GM12864 (cell line): ENCODE results near the gene IGSF3.

Experiments
- DNase-seq: peaks from one replicate; pipeline ENCODE4 v3.0.0-alpha.2; 2011; ENCODE audit warnings: low read depth
- H3K4me3 ChIP-seq: 2 replicates; pipeline ENCODE4 v1.5.1; 2011; ENCODE audit warnings: mild to moderate bottlenecking, low read depth, low read length, control low read depth
- TF ChIP-seq, protein P1 (sequence below): IDR thresholded peaks from 2 replicates; pipeline ENCODE4 v1.5.1; 2011; ENCODE audit warnings: low read depth, mild to moderate bottlenecking, moderate library complexity, low read length, control low read depth, inconsistent platforms; ENCODE audit errors: missing control alignments

The IGSF3 gene

DNA sequence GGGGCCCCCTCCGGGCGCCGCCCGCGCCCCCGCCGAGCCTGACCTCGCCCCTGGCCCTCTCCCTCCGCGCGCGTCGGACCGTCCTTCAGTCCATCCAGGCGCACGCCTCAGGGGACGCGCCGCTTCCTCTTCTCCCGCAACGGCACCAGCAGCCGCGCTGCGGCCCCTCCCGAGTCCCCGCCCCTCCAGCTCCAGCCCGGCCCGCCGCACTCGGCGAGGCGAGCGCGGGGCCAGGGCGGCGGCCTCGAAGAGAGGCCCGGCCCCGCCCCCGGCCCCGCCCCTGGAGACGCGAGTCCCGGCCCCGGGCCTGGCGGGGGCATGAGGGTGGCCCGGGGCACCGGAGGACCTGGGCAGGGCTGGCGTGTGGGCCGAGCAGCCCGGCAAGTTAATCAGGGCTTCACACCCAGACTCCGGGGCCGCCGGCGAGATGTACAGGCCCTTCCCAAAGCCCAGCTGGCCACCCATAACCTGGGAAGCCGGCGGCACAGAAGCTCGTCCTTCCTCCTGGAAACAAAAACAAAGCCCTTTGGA, at the start of gene IGSF3:
TSS of gene IGSF3 (minus strand) at position 159 of the 531 bp plus-strand sequence. CDS start 1,407 bp downstream, outside the sequence.
- TF ChIP-seq, protein P1, sequence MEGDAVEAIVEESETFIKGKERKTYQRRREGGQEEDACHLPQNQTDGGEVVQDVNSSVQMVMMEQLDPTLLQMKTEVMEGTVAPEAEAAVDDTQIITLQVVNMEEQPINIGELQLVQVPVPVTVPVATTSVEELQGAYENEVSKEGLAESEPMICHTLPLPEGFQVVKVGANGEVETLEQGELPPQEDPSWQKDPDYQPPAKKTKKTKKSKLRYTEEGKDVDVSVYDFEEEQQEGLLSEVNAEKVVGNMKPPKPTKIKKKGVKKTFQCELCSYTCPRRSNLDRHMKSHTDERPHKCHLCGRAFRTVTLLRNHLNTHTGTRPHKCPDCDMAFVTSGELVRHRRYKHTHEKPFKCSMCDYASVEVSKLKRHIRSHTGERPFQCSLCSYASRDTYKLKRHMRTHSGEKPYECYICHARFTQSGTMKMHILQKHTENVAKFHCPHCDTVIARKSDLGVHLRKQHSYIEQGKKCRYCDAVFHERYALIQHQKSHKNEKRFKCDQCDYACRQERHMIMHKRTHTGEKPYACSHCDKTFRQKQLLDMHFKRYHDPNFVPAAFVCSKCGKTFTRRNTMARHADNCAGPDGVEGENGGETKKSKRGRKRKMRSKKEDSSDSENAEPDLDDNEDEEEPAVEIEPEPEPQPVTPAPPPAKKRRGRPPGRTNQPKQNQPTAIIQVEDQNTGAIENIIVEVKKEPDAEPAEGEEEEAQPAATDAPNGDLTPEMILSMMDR = no peak
- H3K4me3 ChIP-seq = peak within 1 kb of the TSS; percentile 58
- no peak for DNase-seq

DNA sequence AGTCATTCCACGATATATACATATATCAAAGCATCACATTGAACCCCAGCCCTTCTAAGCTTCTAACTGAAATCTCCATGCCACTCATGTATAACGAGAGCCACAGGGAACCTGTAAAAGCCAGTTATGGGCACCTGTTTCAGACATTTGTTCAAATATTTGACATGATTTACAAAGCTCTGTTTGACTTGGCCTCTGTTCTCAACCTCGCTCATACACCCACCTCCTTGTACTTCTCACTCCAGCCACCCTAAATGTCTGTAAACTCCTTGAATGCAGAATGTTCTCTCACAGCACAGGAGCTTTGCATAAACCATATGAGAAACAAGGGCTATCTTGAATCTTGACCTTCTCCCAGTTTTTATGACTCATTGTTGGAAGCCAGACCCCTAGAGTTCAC, 49.8 kb upstream of the IGSF3 start:
- TF ChIP-seq, protein P1 = no peak
- no peak for DNase-seq
- H3K4me3 ChIP-seq = no peak overlapping the region

DNA sequence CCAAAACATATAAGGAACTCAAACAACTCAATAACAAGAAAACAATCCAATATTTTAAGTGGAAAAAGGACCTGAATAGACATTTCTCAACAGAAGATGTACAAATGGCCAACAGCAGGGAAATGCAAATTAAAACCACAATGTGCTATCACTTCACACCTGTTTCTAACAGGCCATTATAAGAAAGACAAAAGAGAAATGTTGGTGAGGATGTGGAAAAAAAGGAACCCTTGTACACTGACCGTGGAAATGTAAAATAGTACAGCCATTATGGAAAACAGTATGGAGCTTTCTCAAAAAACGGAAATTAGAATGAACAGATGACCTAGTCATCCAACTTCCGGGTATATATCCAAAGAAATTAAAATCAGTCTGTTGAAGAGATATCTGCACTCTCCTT, 48.9 kb upstream of the IGSF3 start:
- no peak overlapping the region for H3K4me3 ChIP-seq
- DNase-seq = no peak

DNA sequence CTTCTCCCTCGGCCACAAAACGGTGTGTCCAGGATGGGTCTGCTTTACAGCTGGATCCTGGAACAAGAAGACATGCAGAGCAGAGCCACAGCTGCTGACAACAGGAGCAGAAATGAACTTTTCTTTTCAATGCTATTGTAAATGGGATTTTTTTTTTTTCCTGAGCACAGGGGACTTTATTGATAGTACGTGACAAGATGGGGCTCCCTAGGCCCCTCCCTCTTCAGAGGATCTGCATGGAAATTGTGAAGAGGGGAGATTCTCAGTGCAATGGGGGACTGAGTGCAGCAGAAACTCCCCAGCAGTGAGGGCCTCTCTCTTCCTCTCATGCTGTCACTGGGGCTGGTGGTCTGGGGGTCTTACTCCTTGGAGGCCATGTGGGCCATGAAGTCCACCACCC, 45.9 kb upstream of the IGSF3 start:
- no peak for DNase-seq
- H3K4me3 ChIP-seq = no peak overlapping the region
- TF ChIP-seq, protein P1 = no peak

More for the DNA sequence above, 48.9 kb upstream of the IGSF3 start:
- TF ChIP-seq, protein P1 = no peak

DNA sequence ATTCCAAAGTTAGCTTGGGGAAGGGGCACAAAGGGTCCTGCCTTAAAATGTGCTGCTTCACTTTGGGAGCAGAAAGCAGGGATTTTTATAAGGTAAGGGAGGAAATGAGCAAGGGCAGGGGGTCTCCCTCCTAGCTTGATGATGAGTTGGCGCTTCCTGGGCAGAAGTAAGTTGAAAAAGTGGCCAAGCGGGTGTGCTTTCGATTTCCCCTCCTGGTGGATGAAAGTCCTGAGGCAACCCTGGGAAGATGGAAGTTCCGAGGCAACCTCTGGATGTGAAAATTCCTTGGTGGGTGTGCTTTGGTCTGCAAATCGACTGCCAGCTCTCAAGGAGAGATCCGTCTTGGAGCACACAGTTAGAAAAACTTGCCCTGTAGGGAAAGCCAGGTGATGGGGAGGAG, 45.0 kb upstream of the IGSF3 start:
- TF ChIP-seq, protein P1 = no peak
- H3K4me3 ChIP-seq = no peak overlapping the region
- no peak for DNase-seq

DNA sequence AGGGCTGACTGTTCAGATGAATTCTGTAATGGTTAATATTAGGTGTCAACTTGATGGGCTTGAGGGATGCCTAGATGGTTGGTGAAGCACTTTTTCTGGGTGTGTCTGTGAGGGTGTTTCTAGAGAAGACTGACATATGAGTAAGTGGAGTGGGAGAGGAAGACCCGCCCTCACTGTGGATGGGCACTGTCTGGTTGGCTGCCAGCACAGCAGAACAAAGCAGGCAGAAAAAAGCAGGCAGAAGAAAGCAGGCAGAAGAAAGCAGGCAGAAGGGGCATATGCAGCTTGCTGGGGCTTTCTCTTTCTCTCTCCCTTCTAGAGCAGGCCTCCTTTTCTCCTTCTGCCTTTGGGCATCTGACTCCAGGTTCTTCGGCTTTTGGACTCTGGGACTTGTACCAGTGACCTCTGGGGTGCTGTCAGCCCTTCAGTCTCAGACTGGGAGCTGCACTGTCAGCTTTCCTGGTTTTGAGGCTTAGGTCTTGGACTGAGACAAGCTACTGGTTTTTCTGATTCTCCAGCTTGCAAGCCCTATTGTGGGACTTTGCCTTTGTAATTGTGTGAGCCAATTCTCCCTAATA, 43.8 kb upstream of the IGSF3 start:
- TF ChIP-seq, protein P1 = no peak
- DNase-seq = no peak
- no peak overlapping the region for H3K4me3 ChIP-seq
